OCI-LY1 (cell line): ENCODE results near the gene ABHD16A.

Source experiments
- H2AFZ ChIP-seq: fragments of 200-600 bp; sonication (generic), shearing (Covaris generic); 2 replicates; pipeline ENCODE4 v1.6.0; 2014; ENCODE audit warnings: antibody characterized with exemption, mild to moderate bottlenecking, low read length
- H3F3A ChIP-seq: fragments of 200-600 bp; sonication (generic), shearing (Covaris generic); 2 replicates; pipeline ENCODE4 v1.6.0; 2014; ENCODE audit warnings: mild to moderate bottlenecking, antibody characterized with exemption, low read length, moderate library complexity; ENCODE audit not compliant: insufficient read depth
- H3K27ac ChIP-seq: fragments of 200-600 bp; sonication (generic); 2 replicates; pipeline ENCODE4 v1.5.1; 2014; ENCODE audit warnings: low read length, mixed run types, mild to moderate bottlenecking, low read depth; ENCODE audit not compliant: poor library complexity, severe bottlenecking
- H3K27me3 ChIP-seq: fragments of 200-600 bp; sonication (generic); 2 replicates; pipeline ENCODE4 v1.6.0; 2014; ENCODE audit warnings: antibody characterized with exemption, mild to moderate bottlenecking, low read length, moderate library complexity; ENCODE audit not compliant: insufficient read depth
- H3K36me3 ChIP-seq: fragments of 200-600 bp; sonication (generic); 2 replicates; pipeline ENCODE4 v1.6.1; 2014; ENCODE audit warnings: mild to moderate bottlenecking, antibody characterized with exemption, low read length, moderate library complexity, mixed read lengths; ENCODE audit not compliant: insufficient read depth
- H3K4me1 ChIP-seq: fragments of 200-600 bp; sonication (generic); 2 replicates; pipeline ENCODE4 v1.5.1; 2014; ENCODE audit warnings: mild to moderate bottlenecking, low read length, moderate library complexity; ENCODE audit not compliant: insufficient read depth, severe bottlenecking
- H3K4me2 ChIP-seq: fragments of 200-600 bp; sonication (generic), shearing (Covaris generic); 2 replicates; pipeline ENCODE4 v1.6.1; 2014; ENCODE audit warnings: low read length
- H3K4me3 ChIP-seq: fragments of 200-600 bp; sonication (generic); 2 replicates; pipeline ENCODE4 v1.5.1; 2014; ENCODE audit warnings: low read length, low read depth, mild to moderate bottlenecking, mixed read lengths; ENCODE audit not compliant: poor library complexity, severe bottlenecking
- H3K79me2 ChIP-seq: fragments of 200-600 bp; shearing (Covaris generic); 2 replicates; pipeline ENCODE4 v1.6.1; 2016; ENCODE audit warnings: mixed run types, low read length, mixed read lengths; ENCODE audit not compliant: insufficient read depth
- H3K9ac ChIP-seq: fragments of 200-600 bp; sonication (generic), shearing (Covaris generic); 2 replicates; pipeline ENCODE4 v1.6.1; 2014; ENCODE audit warnings: mild to moderate bottlenecking, low read length, mixed read lengths
- H3K9me2 ChIP-seq: fragments of 200-600 bp; sonication (generic), shearing (Covaris generic); 2 replicates; pipeline ENCODE4 v1.6.1; 2014; ENCODE audit warnings: low read depth, mild to moderate bottlenecking, low read length, mixed read lengths
- H3K9me3 ChIP-seq: fragments of 200-600 bp; shearing (Covaris generic); 2 replicates; pipeline ENCODE4 v1.6.1; 2014; ENCODE audit warnings: low read length, mixed read lengths
- H4K20me1 ChIP-seq: fragments of 200-600 bp; sonication (generic), shearing (Covaris generic); 2 replicates; pipeline ENCODE4 v1.6.0; 2016; ENCODE audit warnings: mild to moderate bottlenecking, low read length; ENCODE audit not compliant: insufficient read depth
- CTCF ChIP-seq: fragments of 200-600 bp; sonication (generic), shearing (Covaris generic); IDR thresholded peaks from 2 replicates; pipeline ENCODE4 v1.5.1; 2017; ENCODE audit warnings: mild to moderate bottlenecking, antibody characterized with exemption, low read length, moderate library complexity, mixed read lengths
- EZH2 ChIP-seq: fragments of 200-600 bp; sonication (generic), shearing (Covaris generic); IDR thresholded peaks from 2 replicates; pipeline ENCODE4 v1.8.0; 2017; ENCODE audit warnings: borderline replicate concordance, mixed run types, mild to moderate bottlenecking, antibody characterized with exemption, low read length, moderate library complexity, mixed read lengths

The ABHD16A gene

GRCh38 chr6:31741815-31742214 lies 38.7 kb upstream of the ABHD16A start:
- peaks cover 39% of the 10 kb centered on the region for H3K36me3 ChIP-seq
- H3K9me3 ChIP-seq, result no peaks in the 10 kb centered on the region
- no peak overlapping the region for H2AFZ ChIP-seq
- 0 out of 2 replicates have a peak, but pooled peaks cover 3% of the 10 kb centered on the region for H3F3A ChIP-seq
- no peak overlapping the region for H3K4me3 ChIP-seq
- H3K27ac ChIP-seq, result peak overlapping the region; percentile 1
- no peak overlapping the region for H3K9ac ChIP-seq
- H3K9me2 ChIP-seq, result no peaks in the 10 kb centered on the region
- H3K79me2 ChIP-seq, result 0 out of 2 replicates have a peak, but pooled peaks cover under 1% of the 10 kb centered on the region
- H3K4me2 ChIP-seq, result no peak overlapping the region
- H3K27me3 ChIP-seq, result no peaks in the 10 kb centered on the region
- peaks cover 38% of the 10 kb centered on the region for H3K4me1 ChIP-seq
- H4K20me1 ChIP-seq, result no peaks in the 10 kb centered on the region
- TF ChIP-seq CTCF, result no peak
- no peak for TF ChIP-seq EZH2

DNA sequence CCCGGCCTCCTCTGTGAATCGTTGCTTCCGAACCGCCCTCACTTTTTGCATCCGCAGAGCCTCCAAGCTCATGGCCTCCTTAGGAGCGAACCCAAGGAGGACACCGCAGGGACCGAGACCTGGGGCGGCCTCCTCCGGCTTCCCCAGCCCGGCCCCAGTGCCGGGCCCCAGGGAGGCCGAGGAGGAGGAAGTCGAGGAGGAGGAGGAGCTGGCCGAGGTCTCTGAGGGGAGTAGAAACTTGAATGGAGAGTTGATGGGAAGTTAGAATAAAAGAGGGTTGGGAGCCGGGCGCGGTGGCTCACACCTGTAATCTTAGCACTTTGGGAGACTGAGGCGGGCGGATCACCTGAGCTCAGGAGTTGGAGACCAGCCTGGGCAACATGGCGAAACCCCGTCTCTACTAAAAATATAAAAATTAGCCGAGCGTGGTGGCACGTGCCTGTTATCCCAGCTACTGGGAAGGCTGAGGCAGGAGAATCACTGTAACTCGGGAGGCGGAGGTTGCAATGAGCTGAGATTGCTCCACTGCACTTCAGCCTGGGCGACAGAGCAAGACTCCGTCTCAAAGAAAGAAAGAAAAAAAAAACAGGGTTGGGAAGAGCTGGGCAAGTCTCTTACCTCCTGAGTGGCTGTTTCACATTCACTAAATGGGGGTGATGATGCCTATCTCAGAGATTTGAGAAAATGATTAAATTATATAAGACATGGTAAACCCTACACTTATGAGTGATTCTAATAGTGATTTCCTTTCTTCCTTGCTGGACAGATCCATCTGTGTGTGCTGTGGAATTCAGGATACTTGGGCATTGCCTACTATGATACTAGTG lies 37.5 kb upstream of the ABHD16A start:
- Histone ChIP-seq H3K27ac (peak overlapping the region; percentile 85), H3K9me3 (no peaks in the 10 kb centered on the region), H3K9me2 (no peaks in the 10 kb centered on the region), H3K36me3 (peaks cover 38% of the 10 kb centered on the region), H3K4me3 (peak overlapping the region; percentile 68), H3K4me1 (peaks cover 43% of the 10 kb centered on the region), H4K20me1 (no peaks in the 10 kb centered on the region), H3K9ac (peak overlapping the region; percentile 86), H3K79me2 (peaks cover 7% of the 10 kb centered on the region; the same call in 1 of the 2 replicates), H3K4me2 (peak overlapping the region; percentile 89), H2AFZ (no peak overlapping the region), H3K27me3 (no peaks in the 10 kb centered on the region), H3F3A (0 out of 2 replicates have a peak, but pooled peaks cover 3% of the 10 kb centered on the region)
- no peak for TF ChIP-seq EZH2
- no peak for TF ChIP-seq CTCF

GRCh38 chr6:31739639-31740396 lies 36.7 kb upstream of the ABHD16A start, which contains the start of gene MSH5:
TSS of gene MSH5 (plus strand) at chr6:31740005. CDS start at chr6:31740467, 462 bp downstream.
- no peaks in the 10 kb centered on the region for H3K9me2 ChIP-seq
- H3K9me3 ChIP-seq, result no peaks in the 10 kb centered on the region
- no peak for TF ChIP-seq EZH2
- no peak for TF ChIP-seq CTCF
- H2AFZ ChIP-seq, result no peak within 1 kb of the TSS
- peak within 1 kb of the TSS; percentile 87 for H3K9ac ChIP-seq
- peaks cover 47% of the 10 kb centered on the region for H3K4me1 ChIP-seq
- H3K27ac ChIP-seq, result peak within 1 kb of the TSS; percentile 94
- peaks cover 10% of the 10 kb centered on the region; the same call in 1 of the 2 replicates for H3K79me2 ChIP-seq
- H3K4me3 ChIP-seq, result peak within 1 kb of the TSS; percentile 68
- no peaks in the 10 kb centered on the region for H4K20me1 ChIP-seq
- 0 out of 2 replicates have a peak, but pooled peaks cover 3% of the 10 kb centered on the region for H3F3A ChIP-seq
- peaks cover 33% of the 10 kb centered on the region for H3K36me3 ChIP-seq
- H3K27me3 ChIP-seq, result no peaks in the 10 kb centered on the region
- peak within 1 kb of the TSS; percentile 89 for H3K4me2 ChIP-seq
